Stimulated activated CD8-positive, alpha-beta memory T cell treated with anti-CD3 and anti-CD28 coated beads, Interleukin-4, amount 100 ng/mL, for 4 hours (primary cell): ENCODE data around the gene DTWD1.
"Not testable (repeated sequence)": the region's sequence is repeated elsewhere in the genome, so short reads cannot be mapped to it uniquely, and the experiment has no call there.

Source experiments
- DNase-seq, 2 donors: peaks; one replicate each; pipeline ENCODE4 v3.0.0-alpha.2; 2020; ENCODE audit warnings: low read depth in 2 of 2, low spot score in 1 of 2

Gene DTWD1

GRCh38 chr15:49620658-49621368 is at the start of gene DTWD1, which contains the start of gene FAM227B:
Gene DTWD1, plus strand, starts transcription at chr15:49621048. Its CDS starts 4,120 bp downstream, at chr15:49625168.
Gene FAM227B, minus strand, starts transcription at chr15:49620818. Its CDS starts 5,647 bp downstream, at chr15:49615171.
- DNase-seq, result peak; percentile 75 to 90

GRCh38 chr15:49573421-49573820 is 47.4 kb upstream of the DTWD1 start:
- DNase-seq, result no peak

- DNase-seq, result no peak
Measured at GRCh38 chr15:49589030-49589429, 31.8 kb upstream of the DTWD1 start.

- not testable (repeated sequence) for DNase-seq
Measured at GRCh38 chr15:49592829-49593316, 28.0 kb upstream of the DTWD1 start.

- no peak for DNase-seq
Measured at GRCh38 chr15:49604625-49605409, 16.0 kb upstream of the DTWD1 start.

GRCh38 chr15:49605588-49605987 is 15.3 kb upstream of the DTWD1 start:
- no peak for DNase-seq

GRCh38 chr15:49606594-49606993 is 14.3 kb upstream of the DTWD1 start:
- no peak for DNase-seq

- no peak for DNase-seq
Measured at GRCh38 chr15:49610157-49610918, 10.5 kb upstream of the DTWD1 start.

GRCh38 chr15:49612240-49612639 is 8.6 kb upstream of the DTWD1 start:
- not testable (repeated sequence) for DNase-seq

GRCh38 chr15:49619226-49619625 is 1.6 kb upstream of the DTWD1 start:
- no peak for DNase-seq

GRCh38 chr15:49620199-49620598 is 649 bp upstream of the DTWD1 start:
- DNase-seq, result no peak

GRCh38 chr15:49621401-49621811 is 558 bp downstream of the DTWD1 start:
- no peak for DNase-seq

GRCh38 chr15:49621887-49622286 is 1.0 kb downstream of the DTWD1 start:
- no peak for DNase-seq

- no peak for DNase-seq
Measured at GRCh38 chr15:49622561-49622960, 1.7 kb downstream of the DTWD1 start.

- DNase-seq, result no peak
Measured at GRCh38 chr15:49624056-49624455, 3.2 kb downstream of the DTWD1 start.

- no peak for DNase-seq
Measured at GRCh38 chr15:49625460-49626036, 4.7 kb downstream of the DTWD1 start.

- DNase-seq, result no peak
Measured at GRCh38 chr15:49627407-49627877, 6.6 kb downstream of the DTWD1 start.

GRCh38 chr15:49628379-49628778 is 7.5 kb downstream of the DTWD1 start:
- DNase-seq, result no peak

- DNase-seq, result no peak
Measured at GRCh38 chr15:49637857-49638256, 17.0 kb downstream of the DTWD1 start.

GRCh38 chr15:49644364-49644794 is 23.5 kb downstream of the DTWD1 start:
- no peak for DNase-seq

- no peak for DNase-seq
Measured at GRCh38 chr15:49645277-49645676, 24.4 kb downstream of the DTWD1 start.
